Endothelial cell of umbilical vein (primary cell): Measurements from ENCODE around the gene HMX2. TPM values are rescaled to one million over a fixed set of nuclear protein-coding genes. Genes with fewer than 3 reads are reported as not detected.
A peak's percentile ranks its signal among the peaks of the same experiment; 100 is the strongest.

Experiments
- BruUV-seq: library from RNA; stranded (reverse); fragments of 400-500 nt; replicated peaks from 2 replicates; lab custom pipeline; 2021; lab: Mats Ljungman, UMichigan
- CTCF ChIA-PET: fragments of 300-600, 350-600 bp; sonication (Branson Sonifier 250); formaldehyde crosslinking; loops from one replicate; lab custom pipeline; 2021; ENCODE audit warnings: antibody characterized with exemption, inconsistent platforms; lab: Charles Lee
- POLR2A ChIA-PET: fragments of 300-600, 350-600 bp; sonication (Branson Sonifier 250); formaldehyde crosslinking; loops from one replicate; lab custom pipeline; 2021; ENCODE audit warnings: antibody characterized with exemption, inconsistent platforms; lab: Charles Lee
- DNase-seq: peaks from one replicate; pipeline ENCODE4 v3.0.0-alpha.2; 2011; ENCODE audit warnings: low read depth, low spot score
- FAIRE-seq: peaks from 2 replicates; lab custom pipeline; 2011; peaks lifted over from hg19 to GRCh38; lab: Jason Lieb, UNC
- H2AFZ ChIP-seq: 2 replicates; pipeline ENCODE4 v1.6.0; 2012; ENCODE audit warnings: low read depth, low read length, control low read depth, inconsistent platforms
- H3K27ac ChIP-seq: 2 replicates; pipeline ENCODE4 v1.5.1; 2011; ENCODE audit warnings: low read depth, mild to moderate bottlenecking, control low read depth, low read length, moderate library complexity; ENCODE audit not compliant: insufficient read depth
- H3K27me3 ChIP-seq, 2 experiments: 2 replicates each; pipeline versions ENCODE4 v1.6.0 to v1.6.1; 2011; ENCODE audit warnings: low read length in 2 of 2, mixed read lengths in 1 of 2; ENCODE audit not compliant: control insufficient read depth in 2 of 2, insufficient read depth in 2 of 2
- H3K36me3 ChIP-seq, 2 experiments: 2 replicates in 1 of 2; 3 replicates in 1 of 2; pipeline ENCODE4 v1.5.1; 2011; ENCODE audit warnings: low read length in 2 of 2, mild to moderate bottlenecking in 1 of 2, moderate library complexity in 1 of 2; ENCODE audit not compliant: control insufficient read depth in 2 of 2, insufficient read depth in 2 of 2; ENCODE audit errors: extremely low read depth in 1 of 2
- H3K4me1 ChIP-seq: 3 replicates; pipeline ENCODE4 v1.5.1; 2011; ENCODE audit warnings: mild to moderate bottlenecking, low read length; ENCODE audit not compliant: control insufficient read depth, insufficient read depth; ENCODE audit errors: extremely low read depth
- H3K4me2 ChIP-seq: 2 replicates; pipeline ENCODE4 v1.6.1; 2011; ENCODE audit warnings: low read length, control low read depth, mixed read lengths; ENCODE audit not compliant: insufficient read depth
- H3K4me3 ChIP-seq, 3 experiments: fragments of 200-600 bp in 1 of 3; sonication (generic), shearing (Covaris generic) in 1 of 3; replicated peaks in 1 of 3; 2 replicates each; pipeline ENCODE4 v1.5.1; 2011 to 2016; ENCODE audit warnings: control low read depth in 3 of 3, low read length in 3 of 3, mild to moderate bottlenecking in 2 of 3, inconsistent platforms in 1 of 3, low read depth in 1 of 3, moderate library complexity in 1 of 3; ENCODE audit not compliant: insufficient read depth in 1 of 3
- H3K79me2 ChIP-seq: 2 replicates; pipeline ENCODE4 v1.6.0; 2012; ENCODE audit warnings: low read length, inconsistent platforms; ENCODE audit not compliant: control insufficient read depth, insufficient read depth
- H3K9ac ChIP-seq: replicated peaks from 2 replicates; pipeline ENCODE3; 2011; ENCODE audit warnings: low read length, control low read depth; ENCODE audit not compliant: insufficient read depth; ENCODE audit errors: extremely low read depth
- H3K9me1 ChIP-seq: replicated peaks from 3 replicates; pipeline ENCODE4 v1.6.0; 2011; ENCODE audit warnings: mild to moderate bottlenecking, low read length; ENCODE audit not compliant: control insufficient read depth, insufficient read depth; ENCODE audit errors: extremely low read depth
- H3K9me3 ChIP-seq: replicated peaks from 2 replicates; pipeline ENCODE4 v1.5.1; 2012; ENCODE audit warnings: low read length, inconsistent platforms; ENCODE audit not compliant: control insufficient read depth, insufficient read depth
- H4K20me1 ChIP-seq: replicated peaks from 2 replicates; pipeline ENCODE3; 2011; ENCODE audit warnings: mild to moderate bottlenecking, low read length; ENCODE audit not compliant: control insufficient read depth, insufficient read depth; ENCODE audit errors: extremely low read depth
- EZH2 ChIP-seq: IDR thresholded peaks from 2 replicates; pipeline ENCODE4 v1.6.1; 2012; ENCODE audit warnings: borderline replicate concordance, low read depth, mild to moderate bottlenecking, moderate library complexity, low read length, inconsistent platforms; ENCODE audit not compliant: severe bottlenecking
- dilution Hi-C: fragments of 300-500 bp; cut with MboI; formaldehyde crosslinking; loops from one replicate; pipeline ENCODE4 v1.15.0; 2019; ENCODE audit warnings: low sequenced_read_pairs; ENCODE audit not compliant: extremely low pct_ligation_motif_present
- intact Hi-C: fragments of 100-400 bp; cut with micrococcal nuclease; formaldehyde crosslinking; loops from one replicate; pipeline ENCODE4 v1.10.0; 2022
- polyA plus RNA-seq, 4 experiments: library from polyadenylated mRNA; depleted of rRNA in 3 of 4; stranded (reverse) in 3 of 4; unstranded in 1 of 4; fragments of >200 nt; gene quantifications; 2 replicates each; pipeline versions ENCODE4 v1.2.1 to v1.2.3, GENCODE V29; 2011 to 2012; ENCODE audit warnings: missing spikeins in 1 of 4
- total RNA-seq: library from RNA; stranded (reverse); gene quantifications from 2 replicates; pipeline ENCODE4 v1.2.3, GENCODE V29; 2021
- TF ChIP-seq, protein P1 (sequence below), 2 donors: IDR thresholded peaks; 1 replicate in 1 of 2; 2 replicates in 1 of 2; pipeline ENCODE4 v1.5.1; 2011; ENCODE audit warnings: low read length in 2 of 2, mild to moderate bottlenecking in 2 of 2, moderate library complexity in 2 of 2, control low read depth in 1 of 2, inconsistent platforms in 1 of 2, low read depth in 1 of 2; ENCODE audit not compliant: insufficient read depth in 1 of 2; ENCODE audit errors: extremely low read depth in 1 of 2

The HMX2 gene
- total and polyA plus RNA-seq, 2 donors (not counting 3 experiments of a cell fraction or from before 2014, with no cell fraction given) = not detected

DNA sequence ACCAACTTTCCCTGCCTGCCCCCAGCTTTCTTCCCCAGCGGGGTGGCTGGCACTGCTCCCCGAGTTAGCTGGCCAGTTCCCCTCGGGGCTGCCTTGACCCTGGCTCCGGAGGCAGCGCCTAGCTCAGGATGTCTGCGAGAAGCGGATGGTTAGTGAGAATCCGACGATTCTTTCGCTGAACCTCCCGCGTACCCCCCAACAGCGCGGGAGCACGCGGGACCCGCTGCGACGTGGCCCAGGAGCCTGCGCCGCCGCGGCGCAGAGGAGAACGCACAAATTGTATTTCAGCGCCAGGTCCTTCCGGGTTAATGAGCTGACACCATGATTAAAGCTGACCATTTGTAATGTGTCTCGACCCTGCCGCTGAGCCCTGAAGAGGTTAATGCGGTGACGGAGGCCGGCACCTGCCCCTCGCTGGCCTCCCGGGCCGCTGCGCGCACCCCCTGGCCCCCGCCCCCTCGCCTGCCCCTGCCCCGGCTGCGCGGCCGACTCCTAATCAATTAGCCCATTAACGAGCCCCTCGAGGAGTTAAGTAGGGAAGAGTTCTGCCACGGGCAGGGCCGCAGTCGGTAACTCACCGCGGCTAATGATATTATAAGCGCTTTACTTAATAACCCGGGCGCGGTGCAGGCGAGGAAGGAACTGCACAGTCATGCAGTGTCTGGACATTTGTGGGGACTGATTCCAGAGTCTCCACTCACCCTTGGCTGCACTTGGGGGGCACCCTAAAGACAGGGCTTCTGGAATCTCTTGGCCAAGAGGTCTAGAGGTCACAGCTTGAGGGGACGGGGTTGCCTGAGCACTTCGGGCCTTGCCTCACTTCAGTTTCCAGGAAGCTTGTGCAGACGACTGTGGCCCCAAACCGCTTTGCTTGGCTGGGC is 1.7 kb upstream of the HMX2 start:
- peaks cover 8% of the 10 kb centered on the region for H3K4me1 ChIP-seq
- no peaks in the 10 kb centered on the region for H3K36me3 ChIP-seq
- DNase-seq (no peak), FAIRE-seq (no peak)
- peaks cover 90 to 99% of the 10 kb centered on the region in 2 experiments for H3K27me3 ChIP-seq
- TF ChIP-seq EZH2 = peak; percentile 48
- TF ChIP-seq, protein P1, sequence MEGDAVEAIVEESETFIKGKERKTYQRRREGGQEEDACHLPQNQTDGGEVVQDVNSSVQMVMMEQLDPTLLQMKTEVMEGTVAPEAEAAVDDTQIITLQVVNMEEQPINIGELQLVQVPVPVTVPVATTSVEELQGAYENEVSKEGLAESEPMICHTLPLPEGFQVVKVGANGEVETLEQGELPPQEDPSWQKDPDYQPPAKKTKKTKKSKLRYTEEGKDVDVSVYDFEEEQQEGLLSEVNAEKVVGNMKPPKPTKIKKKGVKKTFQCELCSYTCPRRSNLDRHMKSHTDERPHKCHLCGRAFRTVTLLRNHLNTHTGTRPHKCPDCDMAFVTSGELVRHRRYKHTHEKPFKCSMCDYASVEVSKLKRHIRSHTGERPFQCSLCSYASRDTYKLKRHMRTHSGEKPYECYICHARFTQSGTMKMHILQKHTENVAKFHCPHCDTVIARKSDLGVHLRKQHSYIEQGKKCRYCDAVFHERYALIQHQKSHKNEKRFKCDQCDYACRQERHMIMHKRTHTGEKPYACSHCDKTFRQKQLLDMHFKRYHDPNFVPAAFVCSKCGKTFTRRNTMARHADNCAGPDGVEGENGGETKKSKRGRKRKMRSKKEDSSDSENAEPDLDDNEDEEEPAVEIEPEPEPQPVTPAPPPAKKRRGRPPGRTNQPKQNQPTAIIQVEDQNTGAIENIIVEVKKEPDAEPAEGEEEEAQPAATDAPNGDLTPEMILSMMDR (IDR thresholded peaks at IDR 0.05; ENCODE audit: extremely low read depth in 1 of 2, insufficient read depth in 1 of 2, low read depth in 1 of 2, low read length in 2 of 2) = no peak
- no peak overlapping the region for H3K9ac ChIP-seq
- ChIA-PET CTCF (no interaction called here), POLR2A (no interaction called here)
- H3K9me3 ChIP-seq = no peaks in the 10 kb centered on the region
- BruUV-seq = no TSS peak
- intact Hi-C loops (no loop called here), dilution Hi-C loops (no loop called here)
- no peak overlapping the region for H3K27ac ChIP-seq
- H3K79me2 ChIP-seq = no peaks in the 10 kb centered on the region
- H3K9me1 ChIP-seq = no peaks in the 10 kb centered on the region
- no peak overlapping the region for H2AFZ ChIP-seq
- H4K20me1 ChIP-seq = no peaks in the 10 kb centered on the region
- H3K4me3 ChIP-seq = no peak overlapping the region
- no peak overlapping the region for H3K4me2 ChIP-seq
